Liver (tissue), 9 donors: ENCODE measurements around the gene SNX7. TPM values are rescaled to one million over a fixed set of nuclear protein-coding genes. Genes with fewer than 3 reads are reported as not detected.

Source experiments
- DNase-seq: peaks from one replicate; pipeline ENCODE4 v3.0.0-alpha.2; 2017; ENCODE audit warnings: low spot score
- H3K27ac ChIP-seq, 2 donors: one replicate each; pipeline ENCODE4 v1.7.0; 2013; ENCODE audit warnings: inconsistent platforms in 2 of 2, low read length in 2 of 2, control low read depth in 1 of 2, low read depth in 1 of 2, mild to moderate bottlenecking in 1 of 2
- H3K27me3 ChIP-seq, 4 donors: one replicate each; pipeline versions ENCODE4 v1.6.1 to v1.7.0; 2013; ENCODE audit warnings: low read length in 3 of 4, inconsistent platforms in 1 of 4, mild to moderate bottlenecking in 1 of 4, moderate library complexity in 1 of 4; ENCODE audit not compliant: control insufficient read depth in 4 of 4, insufficient read depth in 4 of 4
- H3K36me3 ChIP-seq, 4 donors: one replicate each; pipeline versions ENCODE4 v1.6.1 to v1.7.0; 2013; ENCODE audit warnings: low read length in 3 of 4, mild to moderate bottlenecking in 3 of 4, low read depth in 1 of 4, moderate library complexity in 1 of 4; ENCODE audit not compliant: control insufficient read depth in 4 of 4, insufficient read depth in 3 of 4
- H3K4me1 ChIP-seq, 4 donors: one replicate each; pipeline versions ENCODE4 v1.6.1 to v1.7.0; 2013; ENCODE audit warnings: low read length in 3 of 4, mild to moderate bottlenecking in 3 of 4, moderate library complexity in 1 of 4; ENCODE audit not compliant: control insufficient read depth in 4 of 4, insufficient read depth in 4 of 4
- H3K4me3 ChIP-seq, 3 donors: one replicate each; pipeline versions ENCODE4 v1.6.1 to v1.7.0; 2013; ENCODE audit warnings: low read length in 3 of 3, control low read depth in 1 of 3, low read depth in 1 of 3, mild to moderate bottlenecking in 1 of 3
- H3K9ac ChIP-seq, 2 donors: one replicate each; pipeline ENCODE4 v1.7.0; 2013; ENCODE audit warnings: low read length in 2 of 2, mild to moderate bottlenecking in 2 of 2, moderate library complexity in 2 of 2, control low read depth in 1 of 2, low read depth in 1 of 2
- H3K9me3 ChIP-seq, 4 donors: one replicate each; pipeline versions ENCODE4 v1.6.1 to v1.7.0; 2013; ENCODE audit warnings: low read length in 3 of 4; ENCODE audit not compliant: control insufficient read depth in 4 of 4
- ATF3 ChIP-seq: IDR thresholded peaks from 2 replicates; pipeline ENCODE4 v1.6.1; 2016; ENCODE audit warnings: antibody characterized with exemption
- EGR1 ChIP-seq, 2 donors: IDR thresholded peaks; 2 replicates each; pipeline ENCODE4 v1.6.1; 2016 to 2018; ENCODE audit warnings: antibody characterized with exemption in 2 of 2, low read depth in 2 of 2
- FOXA1 ChIP-seq: IDR thresholded peaks from 2 replicates; pipeline ENCODE4 v1.6.1; 2016; ENCODE audit warnings: antibody characterized with exemption
- FOXA2 ChIP-seq: IDR thresholded peaks from 2 replicates; pipeline ENCODE4 v1.6.1; 2016; ENCODE audit warnings: antibody characterized with exemption
- GABPA ChIP-seq, 2 donors: IDR thresholded peaks in 1 of 2; conservative IDR thresholded peaks in 1 of 2; 2 replicates each; pipeline ENCODE4 v1.6.1; 2016; ENCODE audit warnings: antibody characterized with exemption in 2 of 2, mild to moderate bottlenecking in 1 of 2, moderate library complexity in 1 of 2
- HNF4A ChIP-seq, 2 donors: conservative IDR thresholded peaks; 2 replicates each; pipeline ENCODE4 v1.6.1; 2016; ENCODE audit warnings: antibody characterized with exemption in 2 of 2, mild to moderate bottlenecking in 2 of 2
- HNF4G ChIP-seq: IDR thresholded peaks from 2 replicates; pipeline ENCODE4 v1.6.1; 2016; ENCODE audit warnings: antibody characterized with exemption
- JUND ChIP-seq, 2 donors: IDR thresholded peaks; 2 replicates each; pipeline ENCODE4 v1.6.1; 2016; ENCODE audit warnings: antibody characterized with exemption in 2 of 2
- NR2F2 ChIP-seq: IDR thresholded peaks from 2 replicates; pipeline ENCODE4 v1.6.1; 2016; ENCODE audit warnings: antibody characterized with exemption
- RAD21 ChIP-seq, 2 donors: IDR thresholded peaks; 2 replicates each; pipeline ENCODE4 v1.6.1; 2016; ENCODE audit warnings: antibody characterized with exemption in 2 of 2, mild to moderate bottlenecking in 2 of 2
- REST ChIP-seq: IDR thresholded peaks from 2 replicates; pipeline ENCODE4 v1.6.1; 2016; ENCODE audit warnings: antibody characterized with exemption, mild to moderate bottlenecking
- RXRA ChIP-seq, 2 donors: IDR thresholded peaks; 2 replicates each; pipeline ENCODE4 v1.6.1; 2017 to 2018; ENCODE audit warnings: antibody characterized with exemption in 2 of 2, mild to moderate bottlenecking in 1 of 2
- TAF1 ChIP-seq: conservative IDR thresholded peaks from 2 replicates; pipeline ENCODE4 v1.6.1; 2016; ENCODE audit warnings: antibody characterized with exemption, mild to moderate bottlenecking
- YY1 ChIP-seq: IDR thresholded peaks from 2 replicates; pipeline ENCODE4 v1.6.1; 2016; ENCODE audit warnings: antibody characterized with exemption, mild to moderate bottlenecking
- ZBTB33 ChIP-seq: IDR thresholded peaks from 2 replicates; pipeline ENCODE4 v1.6.1; 2016; ENCODE audit warnings: antibody characterized with exemption
- WGBS: extraction: QIAGEN DNeasy Blood & Tissue Kit; methylation state at CpG from one replicate; pipeline ENCODE4 v1.1.7; 2013; 5-methylcytosine and 5-hydroxymethylcytosine counted together
- polyA plus RNA-seq, 2 donors: library from polyadenylated mRNA; stranded (reverse) in 1 of 2; unstranded in 1 of 2; fragments of 200-250 nt in 1 of 2; fragments of >200 nt in 1 of 2; fragmentation: Nextera tagmentation in 1 of 2; extraction: Ambion mirVana in 1 of 2; gene quantifications; one replicate each; pipeline versions ENCODE4 v1.2.1 to v1.2.3, GENCODE V29; 2013 to 2015
- total RNA-seq, 2 donors: library from RNA; depleted of rRNA; stranded (reverse); fragments of >200 nt; gene quantifications; one replicate each; pipeline ENCODE4 v1.2.3, GENCODE V29; 2014
- TF ChIP-seq, protein P1 (sequence below): fragments of 150-350 bp; IDR thresholded peaks from 2 replicates; pipeline ENCODE4 v1.5.1; 2017; ENCODE audit warnings: improper control_type of control experiment, low read depth, low read length; ENCODE audit not compliant: missing input control
- donor health status: healthy.
- donor health status: healthy.
- donor health status: healthy.
- donor health status: healthy.
- donor health status: healthy.

SNX7 gene
- total and polyA plus RNA-seq, 4 donors: 9.4 to 12.8 (median 9.8) TPM

DNA sequence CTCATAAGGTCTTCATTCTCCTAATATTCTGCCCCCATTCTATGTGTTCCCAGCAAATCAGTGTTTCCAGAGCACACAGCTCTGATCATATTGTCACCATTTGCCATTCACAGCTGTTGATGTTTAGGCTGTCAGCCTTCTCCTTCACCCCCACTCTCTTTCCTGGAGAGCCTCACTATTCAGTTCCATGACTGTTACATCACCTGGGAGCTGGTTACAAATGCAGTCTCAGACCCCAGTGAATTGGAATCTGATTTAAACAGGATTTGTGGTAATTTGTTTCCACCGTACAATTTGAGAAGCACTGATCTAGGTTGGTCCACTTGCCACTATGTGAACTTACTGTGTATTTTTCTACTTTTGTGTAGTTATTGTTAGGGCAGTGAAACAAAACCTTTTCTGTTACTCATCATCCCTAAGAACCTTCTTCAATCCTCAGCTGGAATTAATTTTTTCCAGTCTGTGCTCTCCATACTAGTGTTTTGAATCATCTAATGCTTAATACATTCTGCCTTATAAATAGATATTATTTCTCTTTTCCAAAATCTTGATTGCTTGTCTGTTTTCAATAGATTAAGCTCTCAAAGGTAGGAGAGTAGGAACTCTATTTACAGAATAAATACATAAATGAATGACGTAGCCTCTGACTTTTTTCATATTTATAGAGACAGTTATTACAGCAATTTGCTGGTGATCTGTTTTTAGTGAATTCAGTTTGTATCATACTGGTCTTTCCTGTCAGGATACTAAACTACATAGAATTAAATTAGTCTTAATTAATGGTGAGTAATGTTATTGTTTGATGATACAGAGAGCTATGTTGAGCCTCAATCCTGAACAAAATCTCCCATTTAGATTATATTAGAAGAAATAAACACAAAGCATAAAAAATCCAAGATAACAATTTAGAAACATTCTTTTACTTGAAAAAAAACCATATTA lies 8.1 kb downstream of the SNX7 start:
- TF ChIP-seq, protein P1, sequence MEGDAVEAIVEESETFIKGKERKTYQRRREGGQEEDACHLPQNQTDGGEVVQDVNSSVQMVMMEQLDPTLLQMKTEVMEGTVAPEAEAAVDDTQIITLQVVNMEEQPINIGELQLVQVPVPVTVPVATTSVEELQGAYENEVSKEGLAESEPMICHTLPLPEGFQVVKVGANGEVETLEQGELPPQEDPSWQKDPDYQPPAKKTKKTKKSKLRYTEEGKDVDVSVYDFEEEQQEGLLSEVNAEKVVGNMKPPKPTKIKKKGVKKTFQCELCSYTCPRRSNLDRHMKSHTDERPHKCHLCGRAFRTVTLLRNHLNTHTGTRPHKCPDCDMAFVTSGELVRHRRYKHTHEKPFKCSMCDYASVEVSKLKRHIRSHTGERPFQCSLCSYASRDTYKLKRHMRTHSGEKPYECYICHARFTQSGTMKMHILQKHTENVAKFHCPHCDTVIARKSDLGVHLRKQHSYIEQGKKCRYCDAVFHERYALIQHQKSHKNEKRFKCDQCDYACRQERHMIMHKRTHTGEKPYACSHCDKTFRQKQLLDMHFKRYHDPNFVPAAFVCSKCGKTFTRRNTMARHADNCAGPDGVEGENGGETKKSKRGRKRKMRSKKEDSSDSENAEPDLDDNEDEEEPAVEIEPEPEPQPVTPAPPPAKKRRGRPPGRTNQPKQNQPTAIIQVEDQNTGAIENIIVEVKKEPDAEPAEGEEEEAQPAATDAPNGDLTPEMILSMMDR: no peak
- TF ChIP-seq HNF4A (conservative IDR thresholded peaks at IDR 0.05) (no peak), TAF1 (no peak), RXRA (IDR thresholded peaks at IDR 0.05) (no peak), ZBTB33 (no peak), FOXA1 (no peak), GABPA (IDR thresholded peaks at IDR 0.05 in 1 of 2, conservative IDR thresholded peaks at IDR 0.05 in 1 of 2) (no peak)
- Histone ChIP-seq H3K27ac (no peak overlapping the region), H3K36me3 (no peaks in the 10 kb centered on the region), H3K9ac (no peak overlapping the region), H3K27me3 (no peaks in the 10 kb centered on the region), H3K4me1 (no peaks in the 10 kb centered on the region), H3K4me3 (no peak overlapping the region), H3K9me3 (no peaks in the 10 kb centered on the region)
- WGBS: 92% methylated on average over 2 of the region's 2 CpGs
- DNase-seq: no peak

DNA sequence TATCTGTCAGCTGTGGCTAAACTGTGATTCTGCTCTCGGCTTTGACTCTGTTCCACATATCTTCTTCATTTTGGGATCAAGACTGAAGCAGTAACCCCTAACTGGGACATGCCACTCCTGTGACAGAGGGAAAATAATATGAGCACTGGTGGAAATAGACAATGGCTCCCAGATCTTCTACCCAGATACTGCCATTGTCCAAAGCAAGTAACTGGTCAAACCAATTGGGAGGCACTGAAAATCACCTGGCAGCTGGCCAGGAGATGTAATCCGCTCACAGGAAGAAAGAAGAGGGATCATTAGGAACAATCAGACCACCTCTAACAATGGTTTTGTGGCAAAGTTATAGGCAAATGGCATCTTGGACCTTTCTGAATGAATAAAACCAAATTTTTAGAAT lies 10.7 kb downstream of the SNX7 start:
- H3K27ac ChIP-seq: no peak overlapping the region
- TF ChIP-seq JUND (IDR thresholded peaks at IDR 0.05) (no peak), FOXA1 (no peak), RXRA (IDR thresholded peaks at IDR 0.05) (no peak), NR2F2 (no peak), FOXA2 (no peak), HNF4G (no peak), YY1 (no peak), REST (no peak), RAD21 (IDR thresholded peaks at IDR 0.05) (no peak), ATF3 (no peak), EGR1 (IDR thresholded peaks at IDR 0.05; ENCODE audit: low read depth in 2 of 2) (no peak), GABPA (IDR thresholded peaks at IDR 0.05 in 1 of 2, conservative IDR thresholded peaks at IDR 0.05 in 1 of 2) (no peak), ZBTB33 (no peak)
- TF ChIP-seq, protein P1: no peak
- 92% methylated on average over 2 of the region's 2 CpGs for WGBS
- H3K27me3 ChIP-seq: no peaks in the 10 kb centered on the region
- H3K9ac ChIP-seq: no peak overlapping the region
- H3K9me3 ChIP-seq: no peaks in the 10 kb centered on the region
- H3K4me1 ChIP-seq: no peaks in the 10 kb centered on the region
- H3K36me3 ChIP-seq: no peaks in the 10 kb centered on the region
- no peak overlapping the region for H3K4me3 ChIP-seq
- DNase-seq: no peak
